ENCODE data around the gene ABCB6.
"Not testable (repeated sequence)": the region's sequence is repeated elsewhere in the genome, so short reads cannot be mapped to it uniquely, and the experiment has no call there.

ABCB6 gene

DNA sequence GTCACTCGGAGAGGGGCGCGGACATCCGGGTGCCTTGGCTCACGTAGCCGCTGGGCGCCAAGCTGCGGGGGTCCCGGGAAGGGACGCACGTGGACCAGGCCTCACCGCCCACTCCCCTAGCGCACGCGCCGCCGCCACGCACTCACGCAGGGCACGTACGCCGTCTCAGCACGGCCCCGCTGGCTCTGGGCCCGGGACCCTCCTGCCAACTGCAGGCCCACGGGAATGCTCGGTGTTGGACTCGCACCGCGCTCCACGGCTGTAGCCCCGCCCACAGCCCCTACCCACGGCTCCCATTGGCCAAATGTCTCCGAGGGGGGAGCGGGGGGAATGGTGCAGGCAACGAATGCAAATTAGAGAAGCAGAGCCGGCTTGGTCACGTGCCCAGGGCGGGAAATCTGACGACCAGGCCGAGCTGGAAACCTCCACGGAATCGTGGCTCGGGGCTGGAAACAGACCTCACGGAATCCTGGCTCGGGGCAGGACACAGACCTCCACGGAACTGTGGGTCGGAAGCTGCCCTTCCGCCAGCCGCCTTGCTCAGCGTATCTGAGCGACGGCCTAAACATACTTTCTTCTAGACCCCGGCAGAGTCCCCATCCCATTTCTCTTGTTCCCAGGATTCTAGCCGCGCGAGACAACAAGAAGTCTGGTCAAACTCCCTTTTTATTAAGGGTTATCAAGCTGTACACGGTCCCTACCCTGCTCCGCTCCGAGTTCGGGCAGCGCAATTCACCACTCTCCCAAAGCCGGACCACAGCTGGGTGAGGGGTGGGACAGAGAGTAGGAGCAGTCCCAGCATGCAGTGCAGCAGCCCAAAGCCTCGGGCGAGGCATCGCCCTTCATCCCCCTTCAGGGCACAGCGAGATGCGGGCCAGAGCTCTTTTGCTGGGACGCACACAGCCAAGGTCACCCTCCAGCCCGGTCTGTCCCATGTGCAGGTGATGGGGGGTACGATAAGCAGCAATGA is at the start of gene ABCB6:
ABCB6 (minus strand) TSS at position 227 of the 970 bp plus-strand sequence. CDS start 285 bp downstream, outside the sequence.
- DNase-seq (ENCODE audit: low read depth): peak; percentile 73

DNA sequence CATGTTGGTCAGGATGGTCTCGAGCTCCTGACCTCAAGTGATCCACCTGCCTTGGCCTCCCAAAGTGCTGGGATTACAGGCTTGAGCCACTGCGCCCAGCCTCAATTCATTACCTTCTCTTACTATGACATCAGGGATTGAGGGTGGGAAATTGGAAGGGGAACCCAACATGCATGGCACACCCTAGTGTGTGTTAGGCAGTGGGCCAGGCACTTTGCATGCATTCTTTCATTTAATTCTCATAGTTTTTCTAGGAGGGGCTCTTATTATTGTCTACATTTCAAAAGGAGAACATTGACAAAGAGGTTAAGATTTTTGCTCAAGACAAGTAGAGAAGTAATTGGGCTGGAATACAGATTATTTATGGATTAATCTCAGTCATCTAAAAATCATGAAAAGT is 49.5 kb upstream of the ABCB6 start:
- DNase-seq (ENCODE audit: low read depth): no peak

DNA sequence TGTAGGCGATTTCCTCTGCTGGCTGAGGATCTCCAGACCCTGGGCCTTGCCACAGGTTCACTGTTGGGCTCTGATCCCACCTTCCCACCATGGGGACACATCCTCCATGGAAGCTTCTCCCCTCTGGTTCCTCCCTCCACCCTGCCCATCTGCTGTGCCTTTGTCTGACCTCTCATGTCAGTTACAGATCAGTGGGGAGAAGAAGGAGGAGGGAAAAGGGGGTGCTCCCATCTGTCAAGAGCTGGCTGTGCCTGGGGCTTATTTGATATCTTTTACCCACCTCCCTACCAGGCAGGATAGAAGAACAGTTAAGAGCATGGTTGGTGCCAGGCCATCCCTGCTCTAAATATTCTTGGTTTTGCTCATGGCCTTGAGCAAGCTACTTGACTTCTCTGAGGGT is 48.1 kb upstream of the ABCB6 start:
- no peak for DNase-seq (ENCODE audit: low read depth)

DNA sequence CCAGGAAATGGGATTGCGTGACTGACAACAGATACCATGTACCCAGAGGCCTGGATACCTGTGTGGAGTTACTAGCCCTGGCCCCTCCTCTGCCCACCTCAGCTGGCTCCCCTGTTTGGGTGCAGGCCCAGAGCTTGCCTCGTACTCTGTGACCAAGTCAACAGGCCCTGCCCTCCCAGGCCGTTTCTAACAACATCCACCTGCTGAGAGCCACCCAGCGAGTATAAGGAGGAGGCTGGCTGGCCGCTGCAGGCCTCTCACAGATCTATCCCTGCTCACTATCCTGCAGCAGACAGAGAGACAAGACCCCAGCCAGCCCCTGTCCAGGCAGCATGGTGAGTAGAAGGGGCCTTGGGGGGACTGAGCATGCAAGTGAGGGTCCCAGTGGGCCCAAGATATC is 47.5 kb upstream of the ABCB6 start:
- no peak for DNase-seq (ENCODE audit: low read depth)

DNA sequence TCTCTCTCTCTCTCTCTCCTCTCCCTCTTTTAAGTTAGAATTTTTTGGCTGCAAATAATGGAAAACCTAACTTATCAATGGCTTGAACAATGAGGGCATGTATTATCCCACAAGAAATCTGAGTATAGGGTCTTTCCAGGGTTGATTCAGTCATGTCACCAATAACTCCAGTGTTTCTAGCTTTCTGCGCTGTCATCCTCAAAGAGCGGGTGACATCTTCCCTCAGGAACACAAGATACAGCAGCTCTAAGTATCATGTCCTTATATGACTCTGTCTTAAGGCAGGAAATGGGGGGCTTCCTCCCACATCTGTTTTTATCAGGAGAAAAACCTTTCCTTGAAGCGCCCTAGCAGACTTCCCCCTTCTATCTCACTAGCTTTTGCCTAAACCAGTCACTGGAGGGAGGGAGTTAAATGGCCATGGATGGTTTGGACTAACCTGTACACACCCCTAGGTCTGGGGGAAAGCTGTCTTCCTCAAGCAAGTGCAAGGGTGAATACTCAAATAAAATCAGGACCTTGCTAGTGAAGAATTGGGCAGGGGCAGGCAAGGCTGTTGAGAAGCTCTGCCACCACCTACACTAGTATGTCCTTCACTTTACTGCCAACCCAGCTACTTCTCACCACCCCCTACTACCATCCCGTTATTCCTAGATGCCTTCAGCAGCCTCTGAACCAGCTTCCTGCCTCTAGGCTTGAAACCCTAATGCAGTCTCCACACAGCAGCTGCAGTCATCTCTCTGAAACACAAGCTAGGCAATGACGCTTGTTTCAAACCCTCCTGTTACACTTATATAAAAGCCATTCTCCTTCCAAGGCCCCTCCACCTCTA is 42.5 kb upstream of the ABCB6 start:
- no peak for DNase-seq (ENCODE audit: low read depth)

DNA sequence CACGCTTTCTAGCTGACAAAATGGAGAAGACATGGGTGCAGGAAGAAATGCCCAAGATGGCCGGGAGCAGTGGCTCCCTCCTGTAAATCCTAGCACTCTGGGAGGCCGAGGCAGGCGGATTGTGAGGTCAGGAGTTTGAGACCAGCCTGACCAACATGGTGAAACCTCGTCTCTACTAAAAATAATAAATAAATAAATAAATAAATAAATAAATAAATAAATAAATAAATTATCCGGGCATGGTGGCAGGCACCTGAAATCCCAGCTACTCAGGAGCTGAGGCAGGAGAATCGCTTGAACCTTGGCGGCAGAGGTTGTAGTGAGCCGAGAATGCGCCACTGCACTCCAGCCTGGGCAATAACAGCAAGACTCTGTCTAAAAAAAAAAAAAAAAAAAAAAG is 40.2 kb upstream of the ABCB6 start:
- DNase-seq (ENCODE audit: low read depth): not testable (repeated sequence)

DNA sequence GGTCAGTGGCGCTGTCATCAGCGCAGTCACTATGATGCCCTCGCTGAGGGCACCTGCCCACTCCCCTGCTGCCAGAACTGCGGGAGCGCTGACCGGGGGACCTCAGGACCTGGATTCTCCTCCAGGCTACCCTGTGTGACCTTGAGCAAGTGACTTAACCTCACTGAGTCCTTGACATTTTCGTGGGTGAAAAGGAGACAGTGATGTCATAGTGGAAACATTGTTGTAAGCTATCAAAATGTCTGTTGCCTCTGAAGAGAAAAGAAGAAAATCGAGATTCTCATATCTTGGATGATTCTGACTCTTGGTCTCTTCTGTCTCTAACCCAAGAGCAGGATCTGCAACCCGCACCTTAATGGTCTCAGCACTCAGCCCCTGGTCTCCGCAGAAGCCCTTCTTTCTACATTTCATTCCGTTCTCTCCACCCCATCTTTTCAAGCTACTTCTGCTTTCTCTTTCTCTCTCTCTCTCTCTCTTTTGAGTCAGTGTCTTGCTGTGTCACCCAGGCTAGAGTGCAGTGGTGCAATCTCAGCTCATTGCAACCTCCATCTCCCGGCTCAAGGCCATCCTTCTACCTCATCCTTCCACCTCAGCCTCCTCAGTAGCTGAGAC is 35.9 kb upstream of the ABCB6 start:
- DNase-seq (ENCODE audit: low read depth): no peak

DNA sequence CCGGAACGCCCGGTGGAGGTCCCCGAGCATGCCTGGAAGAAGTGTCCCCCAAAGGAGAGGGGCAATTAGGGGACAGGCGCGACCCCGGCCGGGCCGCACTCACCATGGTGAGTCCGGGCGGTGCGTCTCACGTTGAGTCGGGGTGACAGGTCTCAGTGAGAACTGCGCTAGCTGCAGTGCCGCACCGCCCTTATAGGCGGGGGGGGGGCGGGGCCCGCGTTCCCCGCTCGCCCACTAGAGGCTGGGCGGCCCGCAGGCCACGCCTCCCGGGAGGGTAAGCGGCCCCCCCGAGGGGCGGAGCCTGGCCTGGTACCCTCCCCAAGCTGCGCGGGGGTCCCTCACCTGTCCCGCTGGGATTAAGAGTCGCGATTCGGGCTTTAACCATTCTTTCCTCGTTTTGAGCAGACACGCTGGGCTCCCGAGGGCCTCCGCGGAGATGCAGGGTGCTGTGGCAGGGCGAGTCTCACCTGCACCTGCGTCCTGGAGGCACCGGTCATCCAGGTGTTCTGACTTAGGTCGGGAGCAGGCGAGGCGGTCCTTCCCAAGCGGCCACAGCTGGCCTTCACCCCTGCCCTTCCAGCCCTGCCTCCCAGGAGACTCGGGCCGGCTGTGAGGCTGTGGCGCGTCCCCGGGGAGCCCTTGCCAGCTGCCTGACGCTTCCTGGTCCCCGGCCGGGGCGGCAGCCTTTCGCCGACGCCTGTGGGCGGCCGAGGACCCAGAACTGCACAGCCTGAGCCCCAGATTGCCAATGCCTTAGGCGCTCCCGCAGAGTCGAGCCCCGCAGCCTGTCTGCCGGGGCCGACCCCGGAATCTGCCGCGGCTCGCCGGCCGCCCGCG is 35.2 kb upstream of the ABCB6 start, which contains the start of gene TUBA4A:
TUBA4A (minus strand) TSS at position 166 of the 837 bp plus-strand sequence; CDS start at position 106, 60 bp downstream.
- peak; percentile 85 for DNase-seq (ENCODE audit: low read depth)

DNA sequence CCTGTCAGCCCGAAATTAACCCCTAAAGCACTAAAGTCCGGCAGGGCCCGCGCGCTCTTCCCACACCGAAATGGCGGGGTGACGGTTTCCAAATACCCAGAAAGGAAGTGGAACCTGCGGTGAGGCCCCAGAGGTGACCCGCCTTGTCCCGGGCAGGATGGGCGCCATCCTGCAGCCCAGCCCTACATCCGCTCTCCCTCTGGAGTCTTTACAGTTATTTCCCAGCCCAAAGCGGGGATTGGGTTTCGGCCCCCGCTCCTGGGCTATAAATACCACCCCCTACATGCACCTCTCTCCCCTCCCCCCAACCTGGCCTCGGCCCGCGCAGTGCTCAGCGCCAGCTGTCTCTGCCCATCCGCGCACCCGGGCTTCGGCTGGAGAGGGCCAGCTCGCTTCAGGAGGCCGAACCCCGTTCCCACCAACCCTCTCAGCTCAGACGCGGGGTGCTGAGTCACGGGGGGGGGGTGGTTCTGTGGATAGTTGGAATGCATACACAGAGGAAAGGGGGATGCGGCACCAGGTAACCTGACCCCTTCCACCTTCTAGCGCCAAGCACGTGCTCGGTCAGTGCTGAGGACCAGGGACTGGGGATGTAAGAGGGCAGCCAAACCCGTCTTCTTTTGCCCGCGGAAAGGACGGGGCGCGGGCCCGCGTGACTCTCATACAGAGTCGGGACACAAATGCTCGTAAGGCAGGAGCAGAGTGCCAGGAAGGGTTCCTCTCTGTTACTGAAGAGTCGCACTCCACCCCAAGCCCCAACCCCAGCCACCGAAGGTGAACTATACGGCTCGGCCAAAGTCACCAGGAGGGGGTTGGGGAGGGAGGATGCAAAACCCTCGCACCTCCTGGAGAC is 34.4 kb upstream of the ABCB6 start, which contains the start of gene TUBA4B:
TUBA4B (plus strand) TSS at position 344 of the 853 bp plus-strand sequence; CDS start at position 509, 165 bp downstream.
- DNase-seq (ENCODE audit: low read depth): peak; percentile 15

DNA sequence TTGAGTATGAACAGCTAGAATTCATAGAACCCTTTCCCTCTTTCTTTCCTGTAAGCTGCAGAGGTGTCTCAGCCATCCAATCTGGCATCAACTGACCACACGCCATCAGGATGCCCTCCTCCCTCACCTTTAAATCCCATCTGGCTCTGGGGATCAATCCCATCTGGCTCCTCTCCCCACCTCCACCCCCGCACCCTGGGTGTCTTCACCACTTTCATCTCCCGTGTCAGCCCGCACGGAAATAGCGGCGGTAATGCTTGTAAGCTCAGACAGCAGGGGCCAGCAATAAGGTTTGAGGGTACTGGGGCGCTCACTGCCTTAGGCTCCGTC is 33.8 kb upstream of the ABCB6 start:
- DNase-seq (ENCODE audit: low read depth): no peak

DNA sequence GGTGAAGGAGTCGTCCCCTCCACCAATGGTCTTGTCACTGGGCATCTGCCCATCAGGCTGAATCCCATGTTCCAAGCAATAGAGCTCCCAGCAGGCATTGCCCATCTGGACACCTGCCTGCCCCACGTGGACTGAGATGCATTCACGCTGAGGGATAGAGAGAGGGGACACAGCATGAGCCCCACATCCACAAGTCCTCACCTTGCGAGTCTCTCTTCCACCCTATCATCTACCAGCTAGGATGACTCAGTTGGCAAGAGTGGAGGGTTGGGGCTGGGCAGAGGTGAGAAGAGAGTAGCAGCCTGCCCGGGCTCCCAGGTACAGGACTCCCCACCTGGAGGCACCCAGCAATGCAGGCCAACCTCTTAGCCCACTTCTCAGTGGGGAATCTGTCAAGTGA is 33.3 kb upstream of the ABCB6 start:
- no peak for DNase-seq (ENCODE audit: low read depth)

DNA sequence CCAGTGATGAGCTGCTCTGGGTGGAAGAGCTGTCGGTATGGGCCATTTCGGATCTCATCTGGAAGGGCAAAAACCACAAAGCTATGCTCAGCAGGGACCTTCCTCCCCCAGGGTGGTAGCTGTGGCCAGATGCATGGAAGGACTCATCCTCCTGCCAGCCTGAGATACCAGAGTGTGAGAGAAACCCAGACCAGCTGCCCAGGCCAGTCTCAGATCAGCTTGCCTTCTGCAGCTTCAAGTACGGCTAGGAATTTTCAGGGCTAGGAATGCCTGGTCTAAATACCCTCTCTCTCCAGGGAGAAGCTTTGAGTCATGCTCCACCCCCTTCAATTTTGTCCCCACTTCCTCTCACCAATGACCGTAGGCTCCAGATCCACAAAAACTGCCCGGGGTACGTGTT is 32.9 kb upstream of the ABCB6 start:
- DNase-seq (ENCODE audit: low read depth): no peak

DNA sequence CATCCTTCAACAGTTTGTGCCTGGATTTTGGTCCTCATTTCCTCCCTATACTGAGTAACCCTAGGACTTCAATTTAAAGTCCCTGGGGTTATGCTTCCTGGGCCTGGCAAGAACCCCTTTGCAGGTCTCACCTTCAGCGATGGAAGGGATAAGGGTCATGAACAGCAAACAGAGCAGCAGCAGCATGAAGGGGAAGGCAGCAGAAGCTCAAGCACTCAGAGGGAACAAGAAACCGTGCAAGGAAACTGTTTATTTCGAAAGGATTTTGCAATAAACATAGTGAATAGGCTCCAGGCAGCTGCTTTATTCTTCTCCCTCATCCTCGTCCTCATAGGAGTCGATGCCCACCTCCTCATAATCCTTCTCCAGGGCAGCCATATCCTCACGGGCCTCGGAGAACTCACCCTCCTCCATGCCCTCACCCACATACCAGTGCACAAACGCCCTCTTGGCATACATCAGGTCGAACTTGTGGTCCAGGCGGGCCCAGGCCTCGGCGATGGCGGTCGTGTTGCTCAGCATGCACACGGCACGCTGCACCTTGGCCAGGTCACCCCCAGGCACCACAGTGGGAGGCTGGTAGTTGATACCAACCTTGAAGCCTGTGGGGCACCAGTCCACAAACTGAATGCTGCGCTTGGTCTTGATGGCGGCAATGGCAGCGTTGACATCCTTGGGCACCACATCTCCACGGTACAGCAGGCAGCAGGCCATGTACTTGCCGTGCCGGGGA is 31.5 kb upstream of the ABCB6 start:
- DNase-seq (ENCODE audit: low read depth): no peak

DNA sequence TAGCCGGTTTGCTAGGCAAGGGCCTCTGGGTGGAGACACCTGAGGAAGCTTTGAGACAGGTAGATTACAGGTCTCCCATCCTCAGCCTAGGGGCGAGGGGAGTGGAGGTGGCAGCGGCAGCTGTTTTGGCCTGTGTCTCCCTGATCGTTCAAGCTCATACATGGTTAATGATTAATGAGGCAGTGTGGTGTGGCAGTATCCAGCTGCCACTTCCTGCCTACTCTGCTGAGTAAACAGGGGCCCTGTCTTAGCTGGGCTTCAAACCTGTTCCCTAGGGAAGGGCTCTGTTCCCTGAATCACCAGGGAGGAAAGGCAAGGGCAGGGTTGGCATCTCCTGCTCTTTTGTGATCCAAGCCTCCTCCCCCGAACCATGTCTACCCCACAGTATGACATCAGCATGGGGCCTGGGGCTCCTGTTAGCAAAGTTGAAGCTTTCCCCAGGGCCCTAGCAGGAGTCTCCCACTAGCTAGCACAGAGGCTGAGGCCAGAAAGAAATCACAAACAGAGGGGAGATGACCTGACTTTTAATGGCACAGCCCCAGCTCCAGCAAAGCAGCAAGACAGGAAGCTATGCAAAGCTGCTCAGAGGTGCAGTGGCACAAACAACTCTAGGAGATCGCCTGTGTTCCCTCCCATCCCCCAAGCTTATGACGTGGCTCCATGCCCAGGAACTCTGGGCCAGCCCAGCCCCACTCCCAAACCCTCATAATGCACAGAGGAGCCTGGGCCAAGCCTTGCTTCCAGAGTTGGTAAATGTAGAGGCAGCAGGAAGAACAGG is 30.6 kb upstream of the ABCB6 start:
- no peak for DNase-seq (ENCODE audit: low read depth)

DNA sequence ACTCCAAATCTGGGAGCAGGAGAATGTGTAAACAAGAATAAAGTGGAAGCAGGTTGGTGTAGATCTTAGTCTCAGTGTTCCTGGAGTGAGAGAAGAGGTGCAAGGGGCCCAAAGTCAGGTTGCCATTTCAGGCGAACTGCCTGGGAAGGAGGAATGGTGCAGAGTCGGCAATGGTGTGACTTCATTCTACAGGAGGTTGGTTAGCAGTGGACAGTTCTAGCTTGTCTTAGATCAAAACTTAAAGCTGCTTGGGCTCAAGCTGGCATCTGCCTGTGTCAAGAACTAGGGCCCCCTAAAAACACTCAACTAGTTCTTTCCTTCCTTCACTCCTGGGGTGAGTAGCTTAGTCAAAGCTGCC is 30.1 kb upstream of the ABCB6 start:
- no peak for DNase-seq (ENCODE audit: low read depth)

DNA sequence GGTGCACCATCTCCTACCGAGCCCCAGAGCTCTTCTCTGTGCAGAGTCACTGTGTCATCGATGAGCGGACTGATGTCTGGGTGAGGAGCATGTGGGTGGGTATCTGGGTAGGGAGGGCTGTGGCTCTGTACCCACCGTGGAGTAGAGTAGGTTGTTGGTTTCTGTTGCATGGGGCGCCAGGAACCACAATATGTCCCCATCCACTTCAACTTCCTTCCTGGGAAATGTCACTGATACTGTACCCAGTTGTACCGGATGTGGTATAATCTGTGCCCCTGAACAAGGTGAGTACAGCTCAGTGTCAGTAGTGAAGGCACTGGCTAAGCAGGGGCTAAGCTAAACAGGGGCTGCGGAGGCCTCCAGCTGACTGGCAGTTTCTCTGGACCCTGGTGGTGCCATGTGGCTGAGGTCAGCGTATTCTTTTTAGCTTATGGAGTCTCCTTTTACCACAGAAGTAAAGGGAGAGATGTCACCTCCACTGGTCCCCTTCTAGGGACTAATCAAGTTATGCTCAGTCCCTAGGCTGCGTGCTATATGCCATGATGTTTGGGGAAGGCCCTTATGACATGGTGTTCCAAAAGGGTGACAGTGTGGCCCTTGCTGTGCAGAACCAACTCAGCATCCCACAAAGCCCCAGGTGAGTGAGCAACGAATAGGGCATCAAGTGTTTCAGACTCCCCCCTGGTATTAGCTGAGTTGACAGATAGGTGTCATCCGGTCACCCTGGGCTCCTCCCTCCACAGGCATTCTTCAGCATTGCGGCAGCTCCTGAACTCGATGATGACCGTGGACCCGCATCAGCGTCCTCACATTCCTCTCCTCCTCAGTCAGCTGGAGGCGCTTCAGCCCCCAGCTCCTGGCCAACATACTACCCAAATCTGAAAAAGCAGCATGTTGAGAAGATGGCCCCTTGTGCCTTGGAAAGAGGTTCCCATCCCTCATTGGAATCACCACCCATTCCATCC is 29.2 kb upstream of the ABCB6 start:
- no peak for DNase-seq (ENCODE audit: low read depth)

DNA sequence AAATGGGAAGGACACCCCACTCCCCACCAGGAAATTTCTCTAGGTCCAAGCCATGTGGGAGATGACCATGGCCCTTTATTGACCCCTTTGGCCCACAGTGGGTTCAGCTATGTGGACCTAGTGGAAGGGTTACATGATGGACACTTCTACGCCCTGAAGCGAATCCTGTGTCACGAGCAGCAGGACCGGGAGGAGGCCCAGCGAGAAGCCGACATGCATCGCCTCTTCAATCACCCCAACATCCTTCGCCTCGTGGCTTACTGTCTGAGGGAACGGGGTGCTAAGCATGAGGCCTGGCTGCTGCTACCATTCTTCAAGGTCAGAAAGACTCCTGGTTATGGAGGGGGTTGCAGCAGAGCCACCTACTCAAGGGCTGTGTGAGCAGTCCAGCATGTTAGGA is 27.8 kb upstream of the ABCB6 start:
- no peak for DNase-seq (ENCODE audit: low read depth)

DNA sequence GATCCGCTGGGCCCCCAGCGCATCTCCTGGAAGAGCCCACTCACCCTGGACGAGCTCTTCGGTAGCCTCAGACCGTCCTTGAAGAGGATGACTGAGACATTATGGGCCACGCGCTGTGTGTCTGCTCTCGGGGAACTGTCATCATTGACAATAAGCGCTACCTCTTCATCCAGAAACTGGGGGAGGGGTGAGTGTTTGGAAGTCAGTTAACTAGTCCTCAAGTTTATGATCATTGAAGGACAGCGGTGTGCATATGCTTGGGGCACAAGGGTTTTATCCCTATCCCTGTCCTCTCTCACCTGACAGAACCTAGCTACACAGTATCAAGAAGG is 27.1 kb upstream of the ABCB6 start:
- no peak for DNase-seq (ENCODE audit: low read depth)

All from stimulated activated CD8-positive, alpha-beta memory T cell treated with anti-CD3 and anti-CD28 coated beads, Interleukin-12 subunit alpha, Interleukin-12 subunit beta, amount 100 ng/mL, for 1 hour (primary cell).